ENCODE measurements around the gene SMIM10L1. TPM values are rescaled to one million over a fixed set of nuclear protein-coding genes. Genes with fewer than 3 reads are reported as not detected.

SMIM10L1 gene
- total RNA-seq, 1 donor from 2014 or later: 17.8 TPM

DNA sequence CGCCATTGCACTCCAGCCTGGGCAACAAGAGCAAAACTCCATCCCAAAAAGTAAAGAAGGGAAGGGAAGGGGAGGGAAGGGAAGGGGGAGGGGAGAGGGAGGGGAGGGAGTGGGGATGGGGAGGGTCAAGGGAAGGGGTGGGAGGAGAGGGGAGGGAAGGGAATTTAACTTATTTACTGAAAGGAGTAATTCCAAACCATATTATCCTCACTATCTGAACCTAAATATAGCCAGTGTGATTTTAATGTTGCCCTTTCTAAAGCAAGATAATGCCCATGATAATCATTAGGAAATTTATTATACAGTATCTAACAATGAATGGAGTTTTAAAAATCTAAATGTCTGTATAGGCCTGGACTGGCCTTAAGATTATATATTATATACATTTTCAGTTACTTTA, 7.3 kb downstream of the SMIM10L1 start:
- Mint-ChIP-seq H3K27me3 (ENCODE audit: low read depth) (no peaks in the 10 kb centered on the region), H3K4me3 (no peak overlapping the region), H3K9me3 (no peaks in the 10 kb centered on the region), H3K27ac (ENCODE audit: unreplicated experiment) (no peak overlapping the region), H3K4me1 (peaks cover 6% of the 10 kb centered on the region), H3K36me3 (ENCODE audit: low read depth) (peaks cover 11% of the 10 kb centered on the region)
- TF ChIP-seq, protein P1, sequence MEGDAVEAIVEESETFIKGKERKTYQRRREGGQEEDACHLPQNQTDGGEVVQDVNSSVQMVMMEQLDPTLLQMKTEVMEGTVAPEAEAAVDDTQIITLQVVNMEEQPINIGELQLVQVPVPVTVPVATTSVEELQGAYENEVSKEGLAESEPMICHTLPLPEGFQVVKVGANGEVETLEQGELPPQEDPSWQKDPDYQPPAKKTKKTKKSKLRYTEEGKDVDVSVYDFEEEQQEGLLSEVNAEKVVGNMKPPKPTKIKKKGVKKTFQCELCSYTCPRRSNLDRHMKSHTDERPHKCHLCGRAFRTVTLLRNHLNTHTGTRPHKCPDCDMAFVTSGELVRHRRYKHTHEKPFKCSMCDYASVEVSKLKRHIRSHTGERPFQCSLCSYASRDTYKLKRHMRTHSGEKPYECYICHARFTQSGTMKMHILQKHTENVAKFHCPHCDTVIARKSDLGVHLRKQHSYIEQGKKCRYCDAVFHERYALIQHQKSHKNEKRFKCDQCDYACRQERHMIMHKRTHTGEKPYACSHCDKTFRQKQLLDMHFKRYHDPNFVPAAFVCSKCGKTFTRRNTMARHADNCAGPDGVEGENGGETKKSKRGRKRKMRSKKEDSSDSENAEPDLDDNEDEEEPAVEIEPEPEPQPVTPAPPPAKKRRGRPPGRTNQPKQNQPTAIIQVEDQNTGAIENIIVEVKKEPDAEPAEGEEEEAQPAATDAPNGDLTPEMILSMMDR (conservative IDR thresholded peaks at IDR 0.05): no peak
- no peak for DNase-seq (ENCODE audit: low read depth, low spot score)

DNA sequence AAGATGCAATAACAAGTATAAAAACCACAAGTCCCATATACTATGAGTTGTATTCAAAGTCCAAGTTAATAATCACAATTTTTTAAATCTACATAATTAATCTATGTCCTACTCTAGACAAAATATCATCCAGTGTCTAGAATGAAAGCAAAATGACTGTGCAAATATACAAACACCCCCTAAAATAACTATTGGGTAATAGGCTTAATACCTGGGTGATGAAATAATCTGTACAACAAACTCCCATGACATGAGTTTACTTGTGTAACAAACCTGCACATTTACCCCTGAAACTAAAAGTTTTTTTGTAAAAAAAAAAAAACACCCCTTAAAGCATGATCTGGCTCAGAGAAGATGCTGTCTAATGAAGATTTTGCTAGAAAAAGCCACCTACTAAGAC, 11.5 kb downstream of the SMIM10L1 start:
- Mint-ChIP-seq H3K4me1 (peaks cover 4% of the 10 kb centered on the region), H3K36me3 (ENCODE audit: low read depth) (no peaks in the 10 kb centered on the region), H3K9me3 (no peaks in the 10 kb centered on the region), H3K27ac (ENCODE audit: unreplicated experiment) (no peak overlapping the region), H3K4me3 (no peak overlapping the region), H3K27me3 (ENCODE audit: low read depth) (no peaks in the 10 kb centered on the region)
- TF ChIP-seq, protein P1 (conservative IDR thresholded peaks at IDR 0.05): no peak
- no peak for DNase-seq (ENCODE audit: low read depth, low spot score)

DNA sequence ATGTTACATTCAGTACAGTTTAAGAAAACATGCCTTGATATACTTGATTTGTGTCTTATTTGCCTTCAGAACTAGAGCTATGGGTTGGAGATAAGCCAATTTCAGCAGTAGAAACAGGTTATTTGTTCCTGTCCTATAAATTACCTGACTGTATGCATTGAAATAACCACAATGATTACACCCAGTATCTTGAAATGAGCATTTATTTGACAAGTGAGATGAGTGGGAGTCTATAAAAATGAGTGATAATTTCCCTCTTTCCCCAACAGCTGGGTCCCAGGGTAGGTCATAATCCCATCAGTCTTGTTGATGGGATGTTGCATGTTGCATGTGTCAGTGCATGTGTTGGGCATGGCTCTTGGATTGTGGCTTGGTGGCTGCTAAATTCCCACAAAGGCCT, 12.0 kb downstream of the SMIM10L1 start:
- Mint-ChIP-seq H3K36me3 (ENCODE audit: low read depth) (no peaks in the 10 kb centered on the region), H3K9me3 (no peaks in the 10 kb centered on the region), H3K4me1 (peaks cover 4% of the 10 kb centered on the region), H3K4me3 (no peak overlapping the region), H3K27me3 (ENCODE audit: low read depth) (no peaks in the 10 kb centered on the region), H3K27ac (ENCODE audit: unreplicated experiment) (no peak overlapping the region)
- TF ChIP-seq, protein P1 (conservative IDR thresholded peaks at IDR 0.05): no peak
- no peak for DNase-seq (ENCODE audit: low read depth, low spot score)

DNA sequence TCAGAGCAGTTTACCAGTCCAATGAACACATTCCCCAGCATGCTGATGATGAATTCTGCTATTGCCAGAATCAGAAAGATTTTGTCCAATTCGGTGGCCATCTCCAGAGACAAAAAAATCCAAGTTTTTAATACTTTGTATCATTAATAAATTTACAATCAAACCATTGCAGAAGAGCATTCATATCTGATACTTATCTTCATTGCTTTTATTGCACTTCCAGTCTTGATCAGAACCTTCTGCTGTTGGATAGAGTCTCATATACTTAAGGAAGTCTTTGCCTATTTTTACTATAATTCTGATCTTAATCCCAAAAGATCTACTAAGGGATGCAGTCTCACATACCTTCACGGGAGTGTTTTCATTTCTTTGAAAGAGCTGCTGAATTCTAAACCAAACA, 15.8 kb downstream of the SMIM10L1 start, which contains the start of gene TAS2R42:
TSS of gene TAS2R42 (minus strand) at position 101 of the 400 bp plus-strand sequence. CDS start at position 101, 0 bp downstream.
- Mint-ChIP-seq H3K9me3 (no peaks in the 10 kb centered on the region), H3K27me3 (ENCODE audit: low read depth) (no peaks in the 10 kb centered on the region), H3K4me3 (no peak within 1 kb of the TSS), H3K27ac (ENCODE audit: unreplicated experiment) (no peak within 1 kb of the TSS), H3K36me3 (ENCODE audit: low read depth) (peaks cover 2% of the 10 kb centered on the region), H3K4me1 (no peaks in the 10 kb centered on the region)
- DNase-seq (ENCODE audit: low read depth, low spot score): no peak
- TF ChIP-seq, protein P1 (conservative IDR thresholded peaks at IDR 0.05): no peak

DNA sequence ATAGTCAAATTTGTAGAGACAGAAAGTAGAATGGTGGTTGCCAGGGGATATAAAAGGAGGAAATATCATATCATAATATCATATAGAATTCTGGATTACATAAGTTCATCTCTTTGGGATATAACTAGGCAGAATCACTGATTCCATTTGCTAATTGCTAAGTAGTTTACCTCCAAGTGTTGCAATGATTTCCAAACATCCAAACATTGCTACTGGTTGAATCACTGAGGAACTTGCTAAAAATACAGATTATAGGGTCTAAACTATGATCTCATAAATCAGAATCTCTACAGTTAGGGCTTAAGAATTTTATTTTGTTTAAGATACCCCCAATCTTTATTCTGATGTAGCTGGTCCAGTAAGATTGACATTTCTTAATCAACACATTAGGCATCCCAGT, 31.8 kb downstream of the SMIM10L1 start:
- peaks cover 5% of the 10 kb centered on the region for H3K9me3 Mint-ChIP-seq
- no peaks in the 10 kb centered on the region for H3K27me3 Mint-ChIP-seq (ENCODE audit: low read depth)
- TF ChIP-seq, protein P1 (conservative IDR thresholded peaks at IDR 0.05): no peak
- no peak for DNase-seq (ENCODE audit: low read depth, low spot score)
- H3K36me3 Mint-ChIP-seq (ENCODE audit: low read depth): no peaks in the 10 kb centered on the region
- no peaks in the 10 kb centered on the region for H3K4me1 Mint-ChIP-seq
- H3K27ac Mint-ChIP-seq (ENCODE audit: unreplicated experiment): no peak overlapping the region
- H3K4me3 Mint-ChIP-seq: no peak overlapping the region

DNA sequence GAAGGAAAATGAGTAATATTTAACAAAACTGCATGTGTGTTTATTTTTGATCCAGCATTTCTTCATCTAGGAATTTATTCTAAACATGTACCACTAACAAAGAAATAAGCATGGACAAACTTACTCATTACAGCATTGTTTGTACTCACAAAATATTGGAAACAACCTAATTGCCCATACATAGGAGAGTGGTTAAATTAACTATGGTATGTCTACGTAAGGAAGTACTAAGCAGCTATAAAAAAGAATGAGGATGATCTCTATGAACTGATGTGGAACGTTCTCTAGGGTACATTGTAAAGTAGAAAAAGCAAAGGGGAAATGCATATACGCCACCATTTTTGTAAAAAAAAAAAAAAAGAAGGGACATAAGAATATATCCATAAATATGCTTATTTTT, 33.2 kb downstream of the SMIM10L1 start:
- DNase-seq (ENCODE audit: low read depth, low spot score): no peak
- TF ChIP-seq, protein P1 (conservative IDR thresholded peaks at IDR 0.05): no peak
- H3K9me3 Mint-ChIP-seq: peaks cover 5% of the 10 kb centered on the region

More for the DNA sequence above, 33.2 kb downstream of the SMIM10L1 start:
- Mint-ChIP-seq H3K36me3 (ENCODE audit: low read depth) (no peaks in the 10 kb centered on the region), H3K4me1 (peaks cover 3% of the 10 kb centered on the region), H3K4me3 (no peak overlapping the region), H3K27ac (ENCODE audit: unreplicated experiment) (no peak overlapping the region), H3K27me3 (ENCODE audit: low read depth) (no peaks in the 10 kb centered on the region)

Measured in neural crest cell (in vitro differentiated cells).